Tongue (tissue), 2 donors: ENCODE data around the gene NEURL1B. TPM values are rescaled to one million over a fixed set of nuclear protein-coding genes. Genes with fewer than 3 reads are reported as not detected.

ENCODE experiments used
- DNase-seq: peaks from one replicate; pipeline ENCODE4 v3.0.0-alpha.2; 2015
- total RNA-seq: library from RNA; depleted of rRNA; stranded (reverse); fragments of >200 nt; gene quantifications from one replicate; pipeline ENCODE4 v1.2.3, GENCODE V29; 2014

Gene NEURL1B
- total RNA-seq, 1 donor from 2014 or later: 46.1 TPM

DNA sequence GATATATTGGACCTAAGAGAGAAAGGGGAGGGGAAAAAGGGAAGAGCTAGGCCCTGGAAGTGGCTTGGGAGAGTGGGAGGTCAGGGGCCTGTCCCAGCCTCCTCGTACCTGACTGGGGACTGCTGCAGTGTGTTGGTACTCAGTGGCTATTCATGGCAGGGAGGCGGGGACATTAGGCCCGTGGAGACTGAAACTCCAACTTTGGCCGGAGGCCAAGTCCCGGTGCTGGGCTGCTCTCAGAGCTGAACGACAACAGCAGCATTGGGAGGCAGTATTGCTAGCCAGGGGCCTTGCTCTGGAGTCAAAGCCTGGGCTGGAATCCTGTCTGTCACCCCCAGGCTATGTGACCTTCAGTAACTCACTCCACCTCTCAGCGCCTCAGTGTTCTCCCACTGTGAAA lies 37.8 kb downstream of the NEURL1B start:
- DNase-seq: peak; percentile 57

DNA sequence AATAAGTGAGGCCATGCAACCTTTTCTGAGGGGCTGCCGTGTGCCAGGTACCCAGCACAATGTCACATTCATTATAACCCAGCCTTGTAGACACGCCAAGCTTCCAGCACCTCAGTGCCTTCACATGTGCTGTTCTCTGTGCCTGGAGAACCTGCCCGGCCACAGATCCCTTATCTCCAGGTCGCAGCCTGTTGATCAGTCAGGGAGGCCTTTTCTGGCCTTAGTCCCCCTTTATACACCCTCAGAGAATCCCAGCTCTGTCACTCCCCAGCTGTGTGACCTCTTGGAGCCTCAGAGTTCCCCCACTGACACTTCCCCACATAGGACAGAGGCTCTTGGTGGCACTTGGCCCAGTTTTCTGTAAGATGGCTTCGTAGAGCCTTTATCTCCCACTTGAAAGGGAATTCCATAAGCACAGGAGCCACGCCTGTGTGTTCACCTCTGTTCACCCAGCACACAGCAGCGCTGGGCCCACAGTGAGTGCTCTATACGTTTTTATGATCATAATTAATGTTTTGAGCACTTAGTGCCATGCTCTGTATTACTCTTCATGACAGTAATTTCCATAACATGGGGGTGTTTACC lies 38.7 kb downstream of the NEURL1B start:
- no peak for DNase-seq

DNA sequence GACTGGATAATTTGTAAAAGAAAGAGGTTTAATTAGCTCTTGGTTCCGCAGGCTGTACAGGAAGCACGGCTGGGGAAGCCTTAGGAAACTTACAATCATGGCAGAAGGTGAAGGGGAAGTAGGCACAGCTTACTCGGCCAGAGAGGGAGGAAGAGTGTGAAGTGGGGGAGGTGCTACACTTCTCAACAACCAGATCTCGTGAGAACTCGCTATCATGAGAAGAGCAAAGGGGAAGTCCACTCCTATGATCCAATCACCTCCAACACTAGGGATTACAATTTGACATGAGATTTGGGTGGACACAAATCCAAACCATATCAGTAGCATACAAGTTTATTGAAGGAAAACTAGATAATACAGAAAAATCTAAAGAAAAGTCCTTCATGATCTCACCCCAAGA lies 39.9 kb downstream of the NEURL1B start:
- no peak for DNase-seq

DNA sequence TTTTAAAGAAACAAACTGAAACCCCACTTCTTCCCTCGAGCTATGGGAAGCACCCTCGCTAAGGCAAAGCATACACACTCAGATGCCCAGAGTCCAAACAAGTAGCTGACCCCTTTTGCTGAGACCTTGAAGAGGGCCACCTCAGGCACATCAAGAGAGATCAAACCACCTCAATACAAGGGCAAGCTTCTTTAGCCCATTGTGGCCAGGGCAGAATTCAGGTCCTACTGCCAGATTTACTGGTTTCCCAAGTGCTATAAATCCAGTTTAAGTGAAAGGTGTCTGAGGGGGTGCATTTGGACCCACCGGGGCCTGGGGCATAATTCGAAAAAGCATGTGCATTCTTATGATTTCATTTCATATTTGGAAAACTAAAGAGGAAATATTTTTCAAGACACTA lies 40.4 kb downstream of the NEURL1B start:
- DNase-seq: no peak

DNA sequence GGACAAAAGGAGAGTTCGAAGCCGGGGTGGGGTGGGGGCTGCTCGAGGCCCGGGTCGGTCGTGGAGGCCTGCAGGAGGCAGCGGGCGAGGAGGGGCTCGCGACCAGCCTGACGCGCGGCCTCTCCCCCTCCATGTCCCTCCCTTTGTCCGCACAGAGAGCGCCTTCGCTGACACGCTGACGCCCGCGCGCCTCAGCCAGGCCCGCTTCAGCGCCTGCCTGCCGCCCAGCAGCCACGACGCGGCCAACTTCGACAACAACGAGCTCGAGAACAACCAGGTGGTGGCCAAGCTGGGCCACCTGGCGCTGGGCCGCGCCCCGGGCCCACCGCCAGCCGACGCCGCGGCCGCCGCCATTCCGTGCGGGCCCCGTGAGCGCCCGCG lies 42.2 kb downstream of the NEURL1B start:
- no peak for DNase-seq

DNA sequence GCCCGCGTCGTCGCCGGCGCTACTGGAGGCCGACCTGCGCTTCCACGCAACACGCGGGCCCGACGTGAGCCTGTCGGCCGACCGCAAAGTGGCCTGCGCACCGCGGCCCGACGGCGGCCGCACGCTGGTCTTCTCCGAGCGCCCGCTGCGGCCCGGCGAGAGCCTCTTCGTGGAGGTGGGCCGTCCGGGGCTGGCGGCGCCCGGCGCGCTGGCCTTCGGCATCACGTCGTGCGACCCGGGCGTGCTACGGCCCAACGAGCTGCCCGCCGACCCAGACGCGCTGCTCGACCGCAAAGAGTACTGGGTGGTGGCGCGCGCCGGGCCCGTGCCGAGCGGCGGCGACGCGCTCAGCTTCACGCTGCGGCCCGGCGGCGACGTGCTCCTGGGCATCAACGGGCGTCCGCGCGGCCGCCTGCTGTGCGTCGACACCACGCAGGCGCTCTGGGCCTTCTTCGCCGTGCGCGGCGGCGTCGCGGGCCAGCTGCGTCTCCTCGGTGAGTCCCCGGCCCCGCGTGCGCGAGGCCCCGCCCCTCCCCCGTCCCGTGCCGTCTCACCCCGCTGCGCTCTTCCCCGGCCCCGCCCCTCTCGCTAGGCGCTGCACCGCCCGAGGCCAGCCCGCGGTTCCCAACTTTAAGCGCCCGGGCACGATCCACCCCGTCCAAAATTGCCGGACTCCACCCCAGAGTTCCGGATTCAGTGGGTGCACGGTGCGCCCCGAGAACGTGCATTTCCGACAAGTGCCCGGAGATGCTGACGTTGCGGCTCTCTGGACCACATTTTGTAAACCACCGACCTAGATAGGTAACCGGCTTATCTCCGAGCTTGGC lies 42.8 kb downstream of the NEURL1B start:
- DNase-seq: peak; percentile 73

DNA sequence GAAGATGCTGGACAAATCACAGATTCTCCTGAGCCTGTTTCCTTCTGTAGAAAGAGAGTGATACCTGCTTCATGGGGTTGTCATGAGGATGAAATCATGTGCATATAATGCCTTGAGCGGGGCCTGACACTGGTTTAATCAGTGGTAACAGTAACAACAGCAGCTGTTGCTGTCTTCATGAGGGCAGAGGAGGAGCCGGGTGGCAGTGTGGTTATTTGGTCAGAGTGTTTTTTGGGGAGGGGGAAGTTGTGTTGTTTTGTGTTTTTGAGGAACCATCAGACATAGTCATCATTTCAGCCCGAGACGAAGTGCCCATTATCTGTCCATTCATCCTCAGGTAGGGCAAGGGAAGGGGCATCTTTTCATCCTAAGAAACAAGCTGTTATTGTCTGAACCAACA lies 44.0 kb downstream of the NEURL1B start:
- no peak for DNase-seq

DNA sequence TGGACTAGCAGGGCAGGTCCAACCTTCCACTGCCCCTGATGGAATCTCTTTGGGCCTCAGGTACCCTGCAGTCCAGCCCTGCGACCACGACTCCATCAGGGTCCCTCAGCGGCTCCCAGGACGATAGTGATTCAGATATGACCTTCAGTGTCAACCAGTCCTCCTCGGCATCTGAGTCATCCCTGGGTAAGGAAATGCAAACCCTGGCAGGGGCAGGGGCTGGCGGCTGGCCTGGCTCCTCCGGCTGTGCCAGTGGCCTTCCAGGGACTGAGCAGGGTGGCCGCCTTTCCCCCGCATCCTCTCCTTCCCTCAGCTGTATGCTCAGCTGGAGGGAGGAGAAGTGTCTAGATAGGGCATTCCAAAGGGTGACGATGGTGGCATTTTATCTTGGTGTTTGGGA lies 45.0 kb downstream of the NEURL1B start:
- no peak for DNase-seq

DNA sequence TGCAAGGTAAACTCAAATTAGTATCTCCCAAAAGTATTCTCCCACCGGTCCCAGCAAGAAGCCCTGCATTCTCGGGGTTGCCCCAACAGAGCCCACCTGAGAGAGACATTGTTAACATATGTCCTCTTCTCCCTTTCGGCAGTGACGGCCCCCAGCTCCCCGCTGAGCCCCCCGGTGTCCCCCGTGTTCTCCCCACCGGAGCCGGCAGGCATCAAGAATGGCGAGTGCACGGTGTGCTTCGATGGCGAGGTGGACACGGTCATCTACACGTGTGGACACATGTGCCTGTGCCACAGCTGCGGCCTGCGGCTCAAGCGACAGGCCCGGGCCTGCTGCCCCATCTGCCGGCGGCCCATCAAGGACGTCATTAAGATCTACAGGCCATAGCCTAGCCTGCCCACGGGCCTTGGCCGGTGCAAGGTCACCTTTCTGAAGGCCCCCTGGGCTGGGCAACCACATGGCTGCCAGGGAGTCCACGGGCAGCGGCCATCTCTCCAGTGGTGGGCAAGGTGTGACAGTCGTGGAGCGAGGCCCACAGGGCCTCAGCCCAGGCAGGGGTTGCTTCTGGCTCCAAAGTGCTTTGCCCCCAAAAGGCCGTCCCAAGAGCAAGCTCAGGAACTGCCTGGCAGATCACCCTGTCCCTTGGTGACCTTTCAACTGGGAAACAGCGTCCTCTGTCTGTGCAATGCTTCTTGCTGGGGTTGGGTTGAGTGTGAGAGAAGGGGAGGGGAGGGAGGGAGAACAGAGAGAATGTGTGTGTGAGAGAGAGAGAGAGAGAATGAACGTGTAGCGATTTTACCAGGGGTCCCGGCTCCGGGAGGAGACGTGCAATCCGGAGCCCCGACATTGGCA lies 45.7 kb downstream of the NEURL1B start:
- DNase-seq: no peak

DNA sequence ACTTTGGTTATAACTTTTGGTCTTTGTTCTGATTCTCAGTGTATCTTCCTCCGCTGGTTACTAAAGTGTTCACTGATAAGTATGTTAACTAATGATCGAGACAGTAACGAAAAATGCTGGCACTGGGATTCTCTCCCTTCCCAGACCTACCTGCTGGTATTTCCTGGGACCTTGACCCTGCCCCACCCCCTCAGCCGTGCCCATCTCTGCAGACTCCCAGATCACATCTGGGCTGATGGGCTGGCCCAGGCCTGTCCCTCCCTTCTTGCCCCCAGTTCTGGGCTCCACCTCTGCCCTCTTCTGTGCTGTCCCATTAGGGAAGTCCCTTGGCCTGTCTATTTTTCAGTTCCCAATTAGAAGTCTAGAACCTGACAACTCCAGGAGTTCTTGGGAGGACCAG lies 46.9 kb downstream of the NEURL1B start:
- no peak for DNase-seq

DNA sequence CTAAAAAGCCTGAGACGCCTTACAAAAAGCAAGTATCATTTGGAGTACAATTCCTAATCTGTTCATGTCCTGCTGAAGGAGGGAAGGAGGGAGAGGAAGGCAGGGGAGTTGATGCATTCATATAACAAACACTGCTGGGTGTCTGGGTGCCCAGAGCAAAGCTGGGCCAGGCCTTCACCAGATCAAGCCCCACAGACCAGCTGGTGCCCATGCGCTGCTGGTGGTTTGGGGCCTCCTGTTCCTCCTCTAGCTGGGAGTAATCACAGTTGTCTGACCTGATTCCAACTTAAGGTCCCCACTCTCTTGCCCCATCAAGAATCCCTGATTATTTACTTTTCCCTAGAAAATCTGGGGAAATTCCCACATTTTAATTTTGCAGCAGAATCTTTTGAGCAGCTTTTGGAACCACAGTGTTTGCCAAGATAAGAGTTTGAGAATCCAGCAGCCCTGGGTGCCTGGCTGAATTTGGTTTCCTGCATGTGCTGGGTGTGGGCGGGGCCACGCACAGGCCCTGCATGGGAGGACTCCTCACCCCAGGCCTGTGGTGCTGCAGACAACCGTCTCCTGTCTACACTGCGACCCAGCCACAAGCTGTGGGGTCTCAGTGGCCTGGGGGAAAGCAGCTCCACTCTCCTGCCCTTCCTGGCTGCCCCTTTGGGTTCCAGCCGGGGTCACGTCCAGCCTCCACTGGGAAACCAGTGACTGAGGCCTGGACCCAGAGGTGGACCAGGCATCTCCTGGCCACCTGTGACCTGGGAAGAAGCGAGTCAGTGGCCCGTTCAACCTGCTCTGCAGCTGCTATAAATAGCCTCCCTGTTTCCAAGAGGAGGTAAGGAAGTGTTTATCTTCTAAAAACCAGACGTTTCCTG lies 47.5 kb downstream of the NEURL1B start:
- no peak for DNase-seq

DNA sequence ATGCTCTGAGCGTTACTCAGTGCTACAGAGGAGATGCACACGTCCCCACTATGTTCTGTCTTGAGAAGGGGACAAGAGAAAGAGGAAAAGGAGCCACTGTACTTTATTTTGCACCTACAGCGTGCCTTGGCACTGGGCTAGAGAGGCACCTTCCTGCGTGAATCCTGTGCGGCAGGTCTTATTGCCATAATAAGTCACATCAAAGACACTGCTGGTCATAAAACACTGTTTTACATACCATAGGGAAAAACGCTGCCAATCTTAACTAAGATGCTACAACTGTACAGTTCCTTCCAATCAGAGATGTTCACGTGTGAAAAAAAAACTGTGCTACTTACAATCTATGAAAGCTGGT lies 48.1 kb downstream of the NEURL1B start:
- no peak for DNase-seq

DNA sequence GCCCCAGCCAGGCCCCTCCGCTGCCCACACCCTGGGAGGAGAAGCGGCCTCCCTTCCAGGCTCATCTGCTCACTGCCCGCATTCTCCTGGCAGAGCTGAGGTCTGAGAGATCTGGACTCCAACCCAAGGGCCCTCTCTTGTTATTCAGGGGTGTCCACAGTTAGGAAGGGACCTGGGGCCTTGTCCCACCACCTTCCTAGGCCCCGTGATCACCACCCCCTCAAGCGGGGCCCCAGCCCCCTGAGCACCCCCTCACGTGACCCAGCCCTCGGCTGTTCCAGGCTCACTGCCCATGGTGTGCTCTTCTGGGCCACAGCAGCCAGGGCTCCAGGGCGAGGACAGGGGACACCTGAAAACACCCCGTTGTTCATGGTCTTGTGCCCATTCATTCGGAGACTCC lies 48.7 kb downstream of the NEURL1B start:
- no peak for DNase-seq

DNA sequence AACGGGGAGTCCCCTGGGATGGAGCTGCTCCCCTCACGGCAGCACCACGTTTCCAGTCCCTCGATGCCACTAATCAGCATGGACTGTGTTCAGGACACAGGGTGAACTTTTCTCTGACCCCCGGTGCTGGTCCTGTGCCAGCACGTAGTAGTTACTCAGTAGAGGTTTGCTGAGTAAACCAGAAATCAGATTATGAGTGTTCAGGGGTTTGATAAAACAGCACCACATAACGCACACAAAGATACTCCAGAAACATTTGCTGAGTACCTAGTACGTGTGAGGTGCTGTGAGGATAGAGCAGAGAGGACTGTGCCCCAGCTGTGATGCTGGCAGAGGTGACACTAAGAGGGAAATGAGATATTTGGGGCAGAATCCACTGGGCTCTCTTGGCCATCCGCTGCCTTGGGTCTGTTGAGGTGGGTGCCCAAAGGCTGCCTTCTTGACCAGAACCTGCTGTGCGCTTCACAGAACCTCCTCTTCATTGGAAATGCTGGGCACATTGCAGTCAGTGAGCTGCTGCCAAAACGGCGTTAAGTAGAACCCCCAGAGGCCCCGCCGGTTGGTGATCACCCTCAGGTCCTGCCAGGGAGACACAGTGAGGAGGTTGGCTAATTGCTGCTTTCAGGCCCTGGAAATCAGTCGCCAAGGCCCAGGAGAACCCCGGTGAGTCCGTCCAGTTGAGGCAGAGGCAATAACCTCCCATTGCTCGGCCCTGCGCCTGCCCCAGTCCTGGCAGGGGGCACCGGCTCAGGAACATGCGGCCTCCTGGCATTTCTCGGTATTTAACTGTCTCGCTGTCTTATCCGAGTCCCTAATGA lies 49.4 kb downstream of the NEURL1B start:
- DNase-seq: no peak

DNA sequence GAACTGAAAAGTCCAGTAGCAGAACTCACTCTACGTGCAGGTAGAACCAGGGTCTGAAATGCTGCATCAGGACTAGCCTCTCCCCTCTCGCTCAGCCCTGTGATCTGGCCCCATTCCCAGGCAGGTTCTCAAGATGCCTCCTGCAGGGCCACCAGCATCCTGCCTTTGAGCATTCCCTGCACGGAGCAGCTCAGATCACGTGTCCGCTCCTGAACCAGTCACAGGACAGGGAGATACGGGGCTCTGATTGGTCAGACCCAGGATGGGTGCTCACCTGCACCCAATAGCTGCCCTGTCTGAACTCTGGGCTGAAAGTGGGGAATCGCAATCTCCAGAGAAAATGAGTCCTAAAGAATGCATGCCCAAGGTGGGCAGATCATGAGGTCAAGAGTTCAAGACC lies 50.8 kb downstream of the NEURL1B start:
- no peak for DNase-seq

DNA sequence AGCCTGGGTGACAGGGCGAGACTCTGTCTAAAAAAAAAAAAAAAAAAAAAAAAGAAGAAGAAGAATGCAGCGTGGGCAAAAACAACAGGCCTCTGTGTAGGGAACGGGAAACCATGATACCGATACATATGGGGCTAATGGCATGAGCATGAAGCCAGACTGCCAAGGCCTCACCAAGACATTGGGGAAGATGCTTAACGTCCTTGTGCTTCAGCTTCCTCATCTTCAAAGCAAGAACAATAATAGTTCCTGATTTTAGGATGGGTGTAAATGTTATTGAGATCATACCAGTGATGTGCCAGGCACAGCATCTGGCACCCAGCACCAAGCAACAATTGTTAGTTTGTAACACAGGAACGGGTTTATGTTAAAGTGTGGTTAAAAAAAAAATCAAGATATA lies 51.4 kb downstream of the NEURL1B start:
- no peak for DNase-seq

DNA sequence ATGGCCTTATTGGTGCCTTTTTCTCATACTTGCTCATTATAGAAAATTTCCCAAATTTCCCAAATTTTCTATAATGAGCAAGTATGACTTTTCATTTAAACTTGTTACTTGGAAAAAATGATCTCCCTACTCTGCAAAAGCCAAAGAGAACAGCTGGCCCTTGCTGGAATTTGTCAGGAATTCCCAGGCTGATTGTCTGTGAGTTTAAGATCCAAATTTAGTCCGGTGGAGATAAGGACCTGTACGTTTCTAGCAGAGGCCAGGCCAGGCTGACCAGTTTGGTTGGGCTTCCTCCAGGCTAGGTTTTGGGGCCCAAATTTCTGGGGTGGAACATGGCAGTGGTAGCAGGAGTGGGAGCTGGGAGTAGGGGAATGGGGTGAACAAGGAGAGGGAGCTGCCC lies 51.9 kb downstream of the NEURL1B start:
- DNase-seq: peak; percentile 60

DNA sequence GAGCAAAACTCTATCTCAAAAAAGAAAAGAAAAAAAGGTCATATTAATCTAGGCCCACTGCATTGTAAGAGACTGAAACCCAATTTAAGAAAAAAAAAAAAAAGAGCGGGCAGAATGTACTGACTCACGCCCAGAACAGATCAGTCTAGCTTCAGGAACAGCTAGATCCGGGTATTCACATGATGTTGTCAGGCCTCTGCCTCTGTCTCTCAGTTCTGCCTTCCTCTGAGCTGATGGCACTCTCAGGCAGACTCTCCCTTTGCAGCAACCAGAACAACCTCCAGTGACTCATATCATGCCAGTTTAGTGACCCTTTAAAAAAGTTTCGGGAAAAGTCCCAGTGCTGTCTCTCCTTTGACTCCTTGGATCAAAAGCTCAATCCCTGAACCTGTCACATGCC lies 53.0 kb downstream of the NEURL1B start:
- no peak for DNase-seq

DNA sequence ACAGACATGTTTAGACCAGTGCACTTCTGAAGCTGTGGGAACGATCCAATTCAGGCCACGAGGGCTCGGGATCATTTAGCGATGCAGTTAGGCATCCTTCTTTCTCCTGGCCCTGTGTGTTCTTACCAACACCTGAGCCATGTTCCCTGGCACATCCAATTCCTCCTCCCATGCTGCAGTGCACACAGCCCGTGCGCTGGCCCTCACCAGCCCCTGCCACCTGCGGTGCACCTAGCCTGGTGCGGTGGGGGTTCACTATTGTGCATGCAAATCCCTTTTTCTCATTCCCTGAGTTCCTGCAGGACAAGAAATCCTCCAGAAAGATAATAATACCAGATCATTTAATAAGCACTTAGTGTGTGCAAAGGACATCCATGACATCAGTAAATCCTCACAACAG lies 53.5 kb downstream of the NEURL1B start:
- DNase-seq: no peak

DNA sequence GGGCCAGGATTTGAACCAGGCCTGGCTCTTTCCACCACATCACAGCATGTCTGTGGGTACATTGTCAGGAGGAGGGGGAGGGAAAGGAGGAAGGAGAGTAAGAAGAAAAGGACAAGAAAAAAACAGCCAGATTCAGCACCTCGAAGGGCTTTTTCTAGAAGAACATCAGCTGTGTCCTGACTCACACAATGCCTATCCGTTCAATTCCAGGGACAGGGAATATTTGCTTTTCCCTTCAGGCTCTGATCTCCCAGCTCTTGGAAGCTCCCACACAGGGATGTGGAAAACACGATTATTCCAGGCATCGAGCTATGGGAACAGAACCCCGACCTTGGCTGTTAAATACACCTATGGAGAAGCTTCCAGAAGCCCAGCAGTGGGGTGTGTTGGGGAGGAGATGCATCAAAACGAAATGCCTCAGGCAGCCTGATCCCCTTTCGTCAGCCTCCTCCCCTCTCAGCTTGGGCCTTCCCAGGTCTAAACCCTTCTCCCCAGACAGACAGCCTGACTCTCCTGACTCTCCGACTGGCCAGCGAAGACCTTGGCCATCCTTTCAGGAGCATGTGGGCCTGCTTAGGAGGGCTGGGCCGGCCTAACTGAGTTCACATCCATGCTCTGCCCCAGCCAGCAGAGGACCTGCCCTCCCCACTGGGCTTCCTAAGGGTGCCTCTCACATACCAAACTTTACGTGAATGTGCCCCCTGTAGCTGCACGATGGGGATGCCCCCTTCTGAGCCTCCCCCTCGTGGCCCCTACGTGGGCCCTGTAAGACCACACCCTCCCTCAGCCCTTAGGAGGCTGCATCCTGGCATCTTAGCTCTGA lies 54.4 kb downstream of the NEURL1B start:
- no peak for DNase-seq
